ENCODE measurements around the gene UBE2Q2. TPM values are rescaled to one million over a fixed set of nuclear protein-coding genes. Genes with fewer than 3 reads are reported as not detected.

Gene UBE2Q2
- polyA plus RNA-seq: 69.0 and 83.8 TPM in 2 replicates
- polyA minus RNA-seq: 70.2 and 72.8 TPM in 2 replicates

GRCh38 chr15:75842722-75843677 lies at the start of gene UBE2Q2:
Gene UBE2Q2, plus strand, starts transcription at chr15:75843447. Its CDS starts 220 bp downstream, at chr15:75843667.
- Histone ChIP-seq H3K79me2 (replicated peaks; ENCODE audit: insufficient read depth, low read length) (peaks cover 34% of the 10 kb centered on the region), H2AFZ (ENCODE audit: low read depth, low read length) (peak within 1 kb of the TSS; percentile 92), H3K9me3 (ENCODE audit: low read length) (no peaks in the 10 kb centered on the region), H3K4me3 (ENCODE audit: low read length) (peak within 1 kb of the TSS; percentile 93), H3K9me2 (ENCODE audit: insufficient read depth, low read length) (no peaks in the 10 kb centered on the region), H3K27me3 (ENCODE audit: insufficient read depth, low read depth, low read length) (no peaks in the 10 kb centered on the region), H3K9ac (ENCODE audit: low read length) (peak within 1 kb of the TSS; percentile 88), H3K36me3 (ENCODE audit: insufficient read depth, low read length) (no peaks in the 10 kb centered on the region), H3K27ac (ENCODE audit: low read length) (peak within 1 kb of the TSS; percentile 64), H4K20me1 (ENCODE audit: insufficient read depth) (peaks cover 10% of the 10 kb centered on the region), H3F3A (ENCODE audit: insufficient read depth, low read length, poor library complexity, severe bottlenecking) (peaks cover 12% of the 10 kb centered on the region), H3K4me2 (ENCODE audit: low read length) (peak within 1 kb of the TSS; percentile 72)
- TF ChIP-seq SMC3 (conservative IDR thresholded peaks at IDR 0.05; ENCODE audit: poor library complexity) (no peak), MXI1 (conservative IDR thresholded peaks at IDR 0.05; ENCODE audit: poor library complexity, severe bottlenecking) (peak; percentile 75), CTCF (IDR thresholded peaks at IDR 0.05; ENCODE audit: poor library complexity, severe bottlenecking) (peak; percentile 24), EP300 (conservative IDR thresholded peaks at IDR 0.05; ENCODE audit: poor library complexity, severe bottlenecking) (no peak), REST (IDR thresholded peaks at IDR 0.05; ENCODE audit: borderline replicate concordance) (no peak), RAD21 (conservative IDR thresholded peaks at IDR 0.05) (no peak), EZH2 (IDR thresholded peaks at IDR 0.05; ENCODE audit: borderline replicate concordance, insufficient read depth, low read length, poor library complexity, severe bottlenecking) (no peak), TAF1 (IDR thresholded peaks at IDR 0.05; ENCODE audit: low read depth) (no peak), POLR2AphosphoS5 (IDR thresholded peaks at IDR 0.05) (peak; percentile 34)

- no peaks in the 10 kb centered on the region for H3F3A ChIP-seq (ENCODE audit: insufficient read depth, low read length, poor library complexity, severe bottlenecking)
- no peak overlapping the region for H3K4me3 ChIP-seq (ENCODE audit: low read length)
- H3K27me3 ChIP-seq (ENCODE audit: insufficient read depth, low read depth, low read length): peaks cover 4% of the 10 kb centered on the region
- no peaks in the 10 kb centered on the region for H3K9me3 ChIP-seq (ENCODE audit: low read length)
- no peaks in the 10 kb centered on the region for H3K9me2 ChIP-seq (ENCODE audit: insufficient read depth, low read length)
- H3K36me3 ChIP-seq (ENCODE audit: insufficient read depth, low read length): no peaks in the 10 kb centered on the region
- no peak overlapping the region for H3K9ac ChIP-seq (ENCODE audit: low read length)
- no peak for TF ChIP-seq MXI1 (conservative IDR thresholded peaks at IDR 0.05; ENCODE audit: poor library complexity, severe bottlenecking)
- TF ChIP-seq EP300 (conservative IDR thresholded peaks at IDR 0.05; ENCODE audit: poor library complexity, severe bottlenecking): no peak
- TF ChIP-seq RAD21 (conservative IDR thresholded peaks at IDR 0.05): no peak
- no peak for TF ChIP-seq CTCF (IDR thresholded peaks at IDR 0.05; ENCODE audit: poor library complexity, severe bottlenecking)
- TF ChIP-seq REST (IDR thresholded peaks at IDR 0.05; ENCODE audit: borderline replicate concordance): no peak
- no peak for TF ChIP-seq POLR2AphosphoS5 (IDR thresholded peaks at IDR 0.05)
- no peak for TF ChIP-seq TAF1 (IDR thresholded peaks at IDR 0.05; ENCODE audit: low read depth)
- no peak for TF ChIP-seq SMC3 (conservative IDR thresholded peaks at IDR 0.05; ENCODE audit: poor library complexity)
- no peak for TF ChIP-seq EZH2 (IDR thresholded peaks at IDR 0.05; ENCODE audit: borderline replicate concordance, insufficient read depth, low read length, poor library complexity, severe bottlenecking)
- H4K20me1 ChIP-seq (ENCODE audit: insufficient read depth): no peaks in the 10 kb centered on the region
- no peak overlapping the region for H2AFZ ChIP-seq (ENCODE audit: low read depth, low read length)
- H3K79me2 ChIP-seq (replicated peaks; ENCODE audit: insufficient read depth, low read length): no peaks in the 10 kb centered on the region
- H3K27ac ChIP-seq (ENCODE audit: low read length): no peak overlapping the region
- H3K4me2 ChIP-seq (ENCODE audit: low read length): no peak overlapping the region
These were observed 46.9 kb upstream of the UBE2Q2 start for GRCh38 chr15:75796321-75796720.
